ENCODE results near the gene DNAJB6. TPM values are rescaled to one million over a fixed set of nuclear protein-coding genes. Genes with fewer than 3 reads are reported as not detected.
A peak's percentile ranks its signal among the peaks of the same experiment; 100 is the strongest.

The DNAJB6 gene
- total RNA-seq, 1 donor from 2014 or later, result 126 TPM

- no peak for TF ChIP-seq CTCF (IDR thresholded peaks at IDR 0.05; ENCODE audit: insufficient read depth, low read length, poor library complexity, severe bottlenecking)
- Histone ChIP-seq H3K27me3 (ENCODE audit: control insufficient read depth, insufficient read depth, low read length) (no peaks in the 10 kb centered on the region), H3K36me3 (ENCODE audit: control insufficient read depth, insufficient read depth, low read length) (peaks cover 4% of the 10 kb centered on the region), H3K4me3 (ENCODE audit: low read depth, low read length) (no peak overlapping the region)
- no peak for DNase-seq (ENCODE audit: low read depth)
Measured at GRCh38 chr7:157384301-157384700, 47.5 kb downstream of the DNAJB6 start.

GRCh38 chr7:157386979-157387800 is 50.4 kb downstream of the DNAJB6 start:
- no peaks in the 10 kb centered on the region for H3K27me3 ChIP-seq (ENCODE audit: control insufficient read depth, insufficient read depth, low read length)
- peak; percentile 92 for TF ChIP-seq CTCF (IDR thresholded peaks at IDR 0.05; ENCODE audit: insufficient read depth, low read length, poor library complexity, severe bottlenecking)
- H3K36me3 ChIP-seq (ENCODE audit: control insufficient read depth, insufficient read depth, low read length), result peaks cover 4% of the 10 kb centered on the region
- no peak overlapping the region for H3K4me3 ChIP-seq (ENCODE audit: low read depth, low read length)
- no peak for DNase-seq (ENCODE audit: low read depth)

- H3K4me3 ChIP-seq (ENCODE audit: low read depth, low read length), result no peak overlapping the region
- no peak for DNase-seq (ENCODE audit: low read depth)
- H3K27me3 ChIP-seq (ENCODE audit: control insufficient read depth, insufficient read depth, low read length), result no peaks in the 10 kb centered on the region
- peaks cover 4% of the 10 kb centered on the region for H3K36me3 ChIP-seq (ENCODE audit: control insufficient read depth, insufficient read depth, low read length)
- TF ChIP-seq CTCF (IDR thresholded peaks at IDR 0.05; ENCODE audit: insufficient read depth, low read length, poor library complexity, severe bottlenecking), result no peak
Measured at GRCh38 chr7:157388301-157388700, 51.5 kb downstream of the DNAJB6 start.

GRCh38 chr7:157389951-157390730 is 53.3 kb downstream of the DNAJB6 start:
- no peak for DNase-seq (ENCODE audit: low read depth)
- no peaks in the 10 kb centered on the region for H3K36me3 ChIP-seq (ENCODE audit: control insufficient read depth, insufficient read depth, low read length)
- TF ChIP-seq CTCF (IDR thresholded peaks at IDR 0.05; ENCODE audit: insufficient read depth, low read length, poor library complexity, severe bottlenecking), result no peak
- H3K27me3 ChIP-seq (ENCODE audit: control insufficient read depth, insufficient read depth, low read length), result no peaks in the 10 kb centered on the region
- H3K4me3 ChIP-seq (ENCODE audit: low read depth, low read length), result no peak overlapping the region

- no peaks in the 10 kb centered on the region for H3K36me3 ChIP-seq (ENCODE audit: control insufficient read depth, insufficient read depth, low read length)
- no peak for DNase-seq (ENCODE audit: low read depth)
- no peaks in the 10 kb centered on the region for H3K27me3 ChIP-seq (ENCODE audit: control insufficient read depth, insufficient read depth, low read length)
- TF ChIP-seq CTCF (IDR thresholded peaks at IDR 0.05; ENCODE audit: insufficient read depth, low read length, poor library complexity, severe bottlenecking), result no peak
- H3K4me3 ChIP-seq (ENCODE audit: low read depth, low read length), result no peak overlapping the region
Measured at GRCh38 chr7:157391036-157391710, 54.4 kb downstream of the DNAJB6 start.

Data from kidney epithelial cell (primary cell).